GM12878 (cell line): ENCODE results near the gene SEMA5A. TPM values are rescaled to one million over a fixed set of nuclear protein-coding genes. Genes with fewer than 3 reads are reported as not detected.

Experiments used
- ATAC-seq: fragments of 200-7000 bp; cut with Tn5 transposase; 3 replicates; pipeline ENCODE4 v1.9.1; 2020; ENCODE audit warnings: mild to moderate bottlenecking, moderate library complexity
- BruUV-seq: library from RNA; stranded (reverse); fragments of 400-500 nt; replicated peaks from 2 replicates; lab custom pipeline; 2021; lab: Mats Ljungman, UMichigan
- CTCF ChIA-PET: fragments of 300-600 bp; sonication (Branson Sonifier 250); formaldehyde crosslinking; extraction: SDS; loops from one replicate; lab custom pipeline; 2021; ENCODE audit warnings: inconsistent platforms; lab: Yijun Ruan, JAX
- POLR2A ChIA-PET: fragments of 350-600 bp; formaldehyde crosslinking; extraction: SDS; loops from one replicate; lab custom pipeline; 2021; ENCODE audit warnings: inconsistent platforms; lab: Charles Lee
- RAD21 ChIA-PET: fragments of 300-600 bp; sonication (Branson Sonifier 250); formaldehyde crosslinking; loops from one replicate; lab custom pipeline; 2023; ENCODE audit warnings: antibody characterized with exemption; ENCODE audit not compliant: unreplicated experiment; lab: Charles Lee
- SMC1A ChIA-PET: fragments of 300-600 bp; sonication (Branson Sonifier 250); formaldehyde crosslinking; loops from one replicate; lab custom pipeline; 2023; ENCODE audit not compliant: unreplicated experiment, uncharacterized antibody; lab: Charles Lee
- DNase-seq: peaks from one replicate; pipeline ENCODE4 v3.0.0-alpha.2; 2011; ENCODE audit warnings: low read depth, low spot score
- FAIRE-seq: peaks from 3 replicates; lab custom pipeline; 2011; peaks lifted over from hg19 to GRCh38; lab: Jason Lieb, UNC
- H2AFZ ChIP-seq: 2 replicates; pipeline ENCODE4 v1.6.0; 2011; ENCODE audit warnings: low read depth, low read length, control low read depth; ENCODE audit not compliant: control insufficient read depth
- H3K27ac ChIP-seq: 2 replicates; pipeline ENCODE4 v1.5.1; 2011; ENCODE audit warnings: control low read depth; ENCODE audit not compliant: control insufficient read depth, insufficient read depth
- H3K27me3 ChIP-seq, 2 experiments: replicated peaks in 1 of 2; 2 replicates each; pipeline versions ENCODE4 v1.6.0 to v1.6.1; 2011; ENCODE audit warnings: low read length in 1 of 2; ENCODE audit not compliant: control insufficient read depth in 2 of 2, insufficient read depth in 2 of 2
- H3K36me3 ChIP-seq, 2 experiments: 2 replicates each; pipeline ENCODE4 v1.5.1; 2011; ENCODE audit warnings: low read length in 1 of 2; ENCODE audit not compliant: control insufficient read depth in 2 of 2, insufficient read depth in 2 of 2
- H3K4me1 ChIP-seq: 2 replicates; pipeline ENCODE4 v1.6.1; 2011; ENCODE audit warnings: mild to moderate bottlenecking, low read length, moderate library complexity, mixed read lengths; ENCODE audit not compliant: control insufficient read depth, insufficient read depth
- H3K4me2 ChIP-seq: 2 replicates; pipeline ENCODE4 v1.6.0; 2011; ENCODE audit warnings: control low read depth; ENCODE audit not compliant: control insufficient read depth, insufficient read depth
- H3K4me3 ChIP-seq: fragments of 200-600 bp; sonication (generic); 2 replicates; pipeline ENCODE4 v1.5.1; 2016
- H3K79me2 ChIP-seq: 2 replicates; pipeline ENCODE4 v1.6.0; 2011; ENCODE audit warnings: low read length; ENCODE audit not compliant: control insufficient read depth, insufficient read depth
- H3K9ac ChIP-seq: 2 replicates; pipeline ENCODE4 v1.8.0; 2011; ENCODE audit warnings: low read length, control low read depth, mixed read lengths; ENCODE audit not compliant: control insufficient read depth, insufficient read depth
- H3K9me3 ChIP-seq: replicated peaks from 3 replicates; pipeline ENCODE4 v1.5.1; 2011; ENCODE audit warnings: mild to moderate bottlenecking, low read length; ENCODE audit not compliant: control insufficient read depth, insufficient read depth
- H4K20me1 ChIP-seq: 2 replicates; pipeline ENCODE4 v1.6.0; 2011; ENCODE audit not compliant: control insufficient read depth, insufficient read depth
- CBX3 ChIP-seq: fragments of 200-600 bp; sonication (generic); IDR thresholded peaks from 2 replicates; pipeline ENCODE4 v1.6.1; 2016; ENCODE audit warnings: low read depth, borderline replicate concordance
- CBX5 ChIP-seq: sonication (generic); IDR thresholded peaks from 2 replicates; pipeline ENCODE4 v1.6.1; 2016; ENCODE audit warnings: low read depth, moderate library complexity, mild to moderate bottlenecking, inconsistent platforms
- CHD4 ChIP-seq: fragments of 200-600 bp; sonication (generic); IDR thresholded peaks from 2 replicates; pipeline ENCODE4 v1.6.1; 2016; ENCODE audit warnings: mild to moderate bottlenecking
- IKZF1 ChIP-seq: fragments of 450-650 bp; conservative IDR thresholded peaks from 2 replicates; pipeline ENCODE4 v1.6.1; 2017; ENCODE audit warnings: antibody characterized with exemption, mild to moderate bottlenecking
- MXI1 ChIP-seq: fragments of 150-350 bp; IDR thresholded peaks from 2 replicates; pipeline ENCODE4 v1.6.1; 2011; ENCODE audit warnings: low read depth, mild to moderate bottlenecking, inconsistent platforms, low read length, improper control_type of control experiment
- NR2C2 ChIP-seq: IDR thresholded peaks from 2 replicates; pipeline ENCODE4 v1.6.1; 2011; ENCODE audit warnings: borderline replicate concordance, low read depth; ENCODE audit not compliant: control insufficient read depth, insufficient read length
- POLR2A ChIP-seq: IDR thresholded peaks from 2 replicates; pipeline ENCODE4 v1.6.1; 2011; ENCODE audit warnings: low read depth, mild to moderate bottlenecking, low read length
- SMARCA5 ChIP-seq: fragments of 450-650 bp; IDR thresholded peaks from 2 replicates; pipeline ENCODE4 v1.6.1; 2017; ENCODE audit warnings: mild to moderate bottlenecking
- SPI1 ChIP-seq: IDR thresholded peaks from 2 replicates; pipeline ENCODE4 v1.6.1; 2011; ENCODE audit warnings: low read depth, mild to moderate bottlenecking, low read length, moderate library complexity, borderline replicate concordance; ENCODE audit not compliant: insufficient read depth
- YY1 ChIP-seq: IDR thresholded peaks from 2 replicates; pipeline ENCODE4 v1.6.1; 2011; ENCODE audit warnings: low read depth, mild to moderate bottlenecking, low read length
- ZNF217 ChIP-seq: fragments of 450-650 bp; IDR thresholded peaks from 2 replicates; pipeline ENCODE4 v1.6.1; 2017; ENCODE audit warnings: antibody characterized with exemption, mild to moderate bottlenecking
- WGBS: methylation state at CpG from one replicate; pipeline ENCODE4 v1.1.6; 2016; ENCODE audit warnings: low lambda C conversion rate; ENCODE audit not compliant: insufficient replicate concordance, insufficient coverage; ENCODE audit errors: missing lambda C conversion rate; 5-methylcytosine and 5-hydroxymethylcytosine counted together
- in situ Hi-C: fragments of 300-500 bp; cut with MboI; formaldehyde crosslinking; loops from 9 replicates; pipeline ENCODE4 v1.14.3; 2018; ENCODE audit warnings: mixed read lengths
- intact Hi-C: fragments of 100-400 bp; cut with micrococcal nuclease; formaldehyde crosslinking; loops from one replicate; pipeline ENCODE4 v1.14.2; 2022; ENCODE audit not compliant: unreplicated experiment
- polyA plus RNA-seq, 11 experiments: library from polyadenylated mRNA; depleted of rRNA in 4 of 11; unstranded in 6 of 11; stranded (reverse) in 5 of 11; fragments of >200 nt; fragmentation: Nextera tagmentation in 4 of 11; fragmentation: Illumina TruSeq in 1 of 11; extraction: Ambion mirVana in 4 of 11; extraction: Trizol in 1 of 11; gene quantifications; 1 replicate in 1 of 11; 2 replicates in 10 of 11; pipeline versions ENCODE4 v1.2.1 to v1.2.3, GENCODE V29; 2011 to 2016; ENCODE audit warnings: inconsistent platforms in 2 of 11, missing spikeins in 2 of 11, low read depth in 1 of 11
- total RNA-seq, 4 experiments: library from RNA; depleted of rRNA in 3 of 4; stranded (reverse); fragments of >200 nt in 3 of 4; fragmentation: Illumina TruSeq in 1 of 4; extraction: Trizol in 1 of 4; gene quantifications; 2 replicates each; pipeline versions ENCODE4 v1.2.1 to v1.2.3, GENCODE V29; 2013 to 2021
- TF ChIP-seq, protein P1 (sequence below): fragments of 150-350 bp; IDR thresholded peaks from 2 replicates; pipeline ENCODE4 v1.6.1; 2014; ENCODE audit warnings: mild to moderate bottlenecking, low read depth, low read length

The SEMA5A gene
- total and polyA plus RNA-seq, 10 of the 15 experiments (the other 5 are each of a cell fraction or from before 2014, with no cell fraction given) = 0.03 to 2.4 (median 0.09) TPM; not detected in 1

- DNase-seq (no peak), ATAC-seq (no peak), FAIRE-seq (no peak)
- ChIA-PET POLR2A (no interaction called here), RAD21 (no interaction called here), CTCF (no interaction called here), SMC1A (interaction anchor here (1.7 kb wide), 1 partner anchor 9 kb away, joined by 4 read pairs; no protein-coding TSS in a partner anchor)
- in situ Hi-C loops = no loop called here
- H3K4me1 ChIP-seq = no peaks in the 10 kb centered on the region
- no peak overlapping the region for H3K4me2 ChIP-seq
- TF ChIP-seq YY1 (no peak), IKZF1 (no peak), MXI1 (no peak), CBX3 (no peak), CBX5 (no peak), POLR2A (no peak), SPI1 (no peak), CHD4 (no peak), SMARCA5 (no peak), NR2C2 (no peak), ZNF217 (no peak)
- TF ChIP-seq, protein P1, sequence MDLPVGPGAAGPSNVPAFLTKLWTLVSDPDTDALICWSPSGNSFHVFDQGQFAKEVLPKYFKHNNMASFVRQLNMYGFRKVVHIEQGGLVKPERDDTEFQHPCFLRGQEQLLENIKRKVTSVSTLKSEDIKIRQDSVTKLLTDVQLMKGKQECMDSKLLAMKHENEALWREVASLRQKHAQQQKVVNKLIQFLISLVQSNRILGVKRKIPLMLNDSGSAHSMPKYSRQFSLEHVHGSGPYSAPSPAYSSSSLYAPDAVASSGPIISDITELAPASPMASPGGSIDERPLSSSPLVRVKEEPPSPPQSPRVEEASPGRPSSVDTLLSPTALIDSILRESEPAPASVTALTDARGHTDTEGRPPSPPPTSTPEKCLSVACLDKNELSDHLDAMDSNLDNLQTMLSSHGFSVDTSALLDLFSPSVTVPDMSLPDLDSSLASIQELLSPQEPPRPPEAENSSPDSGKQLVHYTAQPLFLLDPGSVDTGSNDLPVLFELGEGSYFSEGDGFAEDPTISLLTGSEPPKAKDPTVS = no peak
- H2AFZ ChIP-seq = no peak overlapping the region
- BruUV-seq = no TSS peak
- H3K9me3 ChIP-seq = no peaks in the 10 kb centered on the region
- H3K36me3 ChIP-seq = no peaks in the 10 kb centered on the region
- 20% methylated on average over 4 of the region's 4 CpGs for WGBS
- no peaks in the 10 kb centered on the region for H3K27me3 ChIP-seq
- no peaks in the 10 kb centered on the region for H3K79me2 ChIP-seq
- no peak overlapping the region for H3K4me3 ChIP-seq
- H3K9ac ChIP-seq = no peak overlapping the region
- intact Hi-C loops = no loop called here
- no peaks in the 10 kb centered on the region for H4K20me1 ChIP-seq
- H3K27ac ChIP-seq = no peak overlapping the region
Measured at GRCh38 chr5:9052421-9052820, 493.5 kb downstream of the SEMA5A start.
